Panc1 (cell line): ENCODE results near the gene C9orf152. TPM values are rescaled to one million over a fixed set of nuclear protein-coding genes. Genes with fewer than 3 reads are reported as not detected.
"Not testable (repeated sequence)": the region's sequence is repeated elsewhere in the genome, so short reads cannot be mapped to it uniquely, and the experiment has no call there.

Source experiments
- ATAC-seq: fragments of 200-7000 bp; cut with Tn5 transposase; 2 replicates; pipeline ENCODE4 v1.9.1; 2020; ENCODE audit warnings: mild to moderate bottlenecking, moderate library complexity
- BruUV-seq: library from RNA; stranded (reverse); fragments of 400-500 nt; replicated peaks from 2 replicates; lab custom pipeline; 2021; lab: Mats Ljungman, UMichigan
- CTCF ChIA-PET: fragments of 300-600 bp; sonication (Branson Sonifier 250); formaldehyde crosslinking; loops from one replicate; lab custom pipeline; 2022; ENCODE audit warnings: antibody characterized with exemption; lab: Charles Lee
- POLR2A ChIA-PET: fragments of 300-600 bp; sonication (Branson Sonifier 250); formaldehyde crosslinking; loops from one replicate; lab custom pipeline; 2022; ENCODE audit warnings: antibody characterized with exemption; lab: Charles Lee
- DNase-seq: peaks from one replicate; pipeline ENCODE4 v3.0.0-alpha.2; 2010; ENCODE audit warnings: low read depth, low spot score
- H3K27ac ChIP-seq: 2 replicates; pipeline ENCODE4 v1.5.1; 2011; ENCODE audit warnings: mild to moderate bottlenecking, low read length, inconsistent platforms
- H3K27me3 ChIP-seq: fragments of 200-500 bp; sonication (Bioruptor generic); 2 replicates; pipeline ENCODE4 v1.6.0; 2014; ENCODE audit warnings: low read length, inconsistent platforms; ENCODE audit not compliant: control insufficient read depth, insufficient read depth
- H3K36me3 ChIP-seq: fragments of 200-500 bp; sonication (Bioruptor generic); 2 replicates; pipeline ENCODE4 v1.5.1; 2014; ENCODE audit warnings: inconsistent platforms, mild to moderate bottlenecking, low read length, moderate library complexity; ENCODE audit not compliant: control insufficient read depth, insufficient read depth
- H3K4me1 ChIP-seq: 2 replicates; pipeline ENCODE4 v1.5.1; 2011; ENCODE audit warnings: inconsistent platforms, mild to moderate bottlenecking, low read length, moderate library complexity; ENCODE audit not compliant: control insufficient read depth, insufficient read depth
- H3K4me3 ChIP-seq, 2 experiments: 2 replicates each; pipeline ENCODE4 v1.5.1; 2011 to 2012; ENCODE audit warnings: low read depth in 2 of 2, low read length in 2 of 2, mild to moderate bottlenecking in 2 of 2, inconsistent platforms in 1 of 2, moderate library complexity in 1 of 2
- H3K9me3 ChIP-seq: fragments of 200-500 bp; sonication (Bioruptor generic); 2 replicates; pipeline ENCODE4 v1.5.1; 2014; ENCODE audit warnings: low read depth, mild to moderate bottlenecking, inconsistent platforms, low read length, moderate library complexity; ENCODE audit not compliant: control insufficient read depth, insufficient read depth
- CTCF ChIP-seq: fragments of 450-650 bp; IDR thresholded peaks from 2 replicates; pipeline ENCODE4 v1.5.1; 2017; ENCODE audit warnings: mild to moderate bottlenecking
- POLR2AphosphoS5 ChIP-seq: IDR thresholded peaks from 2 replicates; pipeline ENCODE4 v1.6.1; 2012; ENCODE audit warnings: mild to moderate bottlenecking, low read depth, low read length, moderate library complexity
- REST ChIP-seq, 2 experiments: IDR thresholded peaks; 2 replicates each; pipeline ENCODE4 v1.6.1; 2011 to 2012; ENCODE audit warnings: low read depth in 2 of 2, control low read depth in 1 of 2, low read length in 1 of 2, mild to moderate bottlenecking in 1 of 2, moderate library complexity in 1 of 2; ENCODE audit not compliant: insufficient read depth in 1 of 2
- SIN3A ChIP-seq: IDR thresholded peaks from 2 replicates; pipeline ENCODE4 v1.6.1; 2012; ENCODE audit warnings: low read depth, mild to moderate bottlenecking, low read length, moderate library complexity, borderline replicate concordance; ENCODE audit not compliant: insufficient read depth
- TCF7L2 ChIP-seq: IDR thresholded peaks from 2 replicates; pipeline ENCODE4 v1.6.1; 2011; ENCODE audit warnings: mild to moderate bottlenecking, low read depth, low read length, inconsistent platforms
- in situ Hi-C: cut with HindIII; loops from 2 replicates; pipeline ENCODE4 v1.10.0; 2016; ENCODE audit warnings: low sequenced_read_pairs, low pct_unique_long_range_greater_than_20kb
- intact Hi-C: fragments of 100-400 bp; cut with micrococcal nuclease; formaldehyde crosslinking; loops from one replicate; pipeline ENCODE4 v1.10.0; 2022; ENCODE audit not compliant: unreplicated experiment
- total RNA-seq: library from RNA; stranded (reverse); gene quantifications from one replicate; pipeline ENCODE4 v1.2.1, GENCODE V29; 2021; ENCODE audit not compliant: unreplicated experiment

Gene C9orf152
- total RNA-seq, 1 experiment from 2014 or later, result 0.10 TPM

- TF ChIP-seq REST (IDR thresholded peaks at IDR 0.05; ENCODE audit: insufficient read depth in 1 of 2, low read depth in 2 of 2, low read length in 1 of 2) (no peak), CTCF (no peak)
- H3K9me3 ChIP-seq, result no peaks in the 10 kb centered on the region
- ChIA-PET POLR2A (no interaction called here), CTCF (no interaction called here)
- BruUV-seq, result no TSS peak
- no peak overlapping the region for H3K4me3 ChIP-seq
- H3K27me3 ChIP-seq, result no peaks in the 10 kb centered on the region
- intact Hi-C loops, result no loop called here
- DNase-seq (no peak), ATAC-seq (peak; percentile 62; the same call in 1 of the 2 replicates)
- H3K27ac ChIP-seq, result no peak overlapping the region
- in situ Hi-C loops, result no loop called here
- 0 out of 2 replicates have a peak, but pooled peaks cover 3% of the 10 kb centered on the region for H3K4me1 ChIP-seq
- no peaks in the 10 kb centered on the region for H3K36me3 ChIP-seq
Observed at GRCh38 chr9:110198357-110198756, 9.6 kb downstream of the C9orf152 start.

GRCh38 chr9:110197330-110198187 is 10.4 kb downstream of the C9orf152 start:
- TF ChIP-seq REST (IDR thresholded peaks at IDR 0.05; ENCODE audit: insufficient read depth in 1 of 2, low read depth in 2 of 2, low read length in 1 of 2) (no peak), TCF7L2 (no peak), CTCF (no peak), POLR2AphosphoS5 (no peak), SIN3A (no peak)
- in situ Hi-C loops, result no loop called here

GRCh38 chr9:110196084-110196499 is 11.9 kb downstream of the C9orf152 start:
- POLR2A ChIA-PET, result interaction anchor here (0.6 kb wide), 1 partner anchor 11 kb away, joined by 4 read pairs; no protein-coding TSS in a partner anchor
- ATAC-seq, BruUV-seq, H3K9me3 ChIP-seq, CTCF ChIA-PET, in situ Hi-C loops, H3K4me3 ChIP-seq, DNase-seq, H3K27me3 ChIP-seq, H3K4me1 ChIP-seq, H3K27ac ChIP-seq, H3K36me3 ChIP-seq, intact Hi-C loops: not testable (repeated sequence)

More at GRCh38 chr9:110197330-110198187, 10.4 kb downstream of the C9orf152 start:
- intact Hi-C loops, result no loop called here
- 0 out of 2 replicates have a peak, but pooled peaks cover 3% of the 10 kb centered on the region for H3K4me1 ChIP-seq
- ATAC-seq, result no peak
- H3K27me3 ChIP-seq, result no peaks in the 10 kb centered on the region
- H3K4me3 ChIP-seq, result no peak overlapping the region
- CTCF ChIA-PET, result no interaction called here
- no TSS peak for BruUV-seq
- no peak overlapping the region for H3K27ac ChIP-seq
- DNase-seq, result no peak
- H3K36me3 ChIP-seq, result no peaks in the 10 kb centered on the region
- POLR2A ChIA-PET, result no interaction called here
- no peaks in the 10 kb centered on the region for H3K9me3 ChIP-seq
